ENCODE results near the gene GHRHR. TPM values are rescaled to one million over a fixed set of nuclear protein-coding genes. Genes with fewer than 3 reads are reported as not detected.
A peak's percentile ranks its signal among the peaks of the same experiment; 100 is the strongest.

The GHRHR gene
- total RNA-seq, 2 donors from 2014 or later, result 4.4 TPM; not detected in 1

GRCh38 chr7:30976381-30976780 lies 12.6 kb downstream of the GHRHR start:
- no peak for DNase-seq (ENCODE audit: low spot score)
- intact Hi-C loops (cut with DNase I), result loop anchor here (5.0 kb wide), 2 partner anchors 174 to 234 kb away; no protein-coding TSS in a partner anchor
- 88% methylated on average over 5 of the region's 5 CpGs for WGBS

DNA sequence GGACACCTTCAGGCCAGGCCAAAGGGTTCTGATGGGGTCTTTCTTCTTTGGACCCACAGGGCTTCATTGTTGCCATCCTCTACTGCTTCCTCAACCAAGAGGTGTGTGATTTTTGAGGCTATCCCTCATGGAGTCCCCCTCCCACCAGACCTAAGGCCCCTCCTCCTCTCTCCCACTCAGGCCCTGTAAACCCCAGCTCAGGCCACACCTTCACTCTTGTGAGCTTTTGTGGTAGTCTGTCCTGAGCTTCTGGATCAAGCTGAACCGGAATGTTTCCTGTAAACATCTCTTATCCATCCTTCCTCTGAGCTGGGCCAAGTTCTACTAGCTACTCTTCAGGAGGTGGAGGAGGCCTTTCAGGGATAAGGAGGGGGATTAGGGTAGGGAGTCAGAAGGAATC lies 13.5 kb downstream of the GHRHR start:
- no peak for DNase-seq (ENCODE audit: low spot score)
- Histone ChIP-seq H3K36me3 (no peaks in the 10 kb centered on the region), H3K9me3 (no peaks in the 10 kb centered on the region), H3K4me1 (replicated peaks) (peaks cover 3% of the 10 kb centered on the region), H3K27ac (no peak overlapping the region), H3K27me3 (replicated peaks; ENCODE audit: insufficient read depth) (no peaks in the 10 kb centered on the region), H3K4me3 (no peak overlapping the region)
- WGBS, result 0% methylated on average over 1 of the region's 1 CpG
- TF ChIP-seq POLR2A (IDR thresholded peaks at IDR 0.05) (no peak), POLR2AphosphoS5 (IDR thresholded peaks at IDR 0.05) (no peak), CTCF (IDR thresholded peaks at IDR 0.05) (no peak)
- intact Hi-C loops (cut with DNase I), result loop anchor here (5.0 kb wide), 2 partner anchors 175 to 235 kb away; no protein-coding TSS in a partner anchor

More at GRCh38 chr7:30976381-30976780, 12.6 kb downstream of the GHRHR start:
- Histone ChIP-seq H3K4me3 (no peak overlapping the region), H3K27ac (no peak overlapping the region), H3K4me1 (replicated peaks) (peaks cover 3% of the 10 kb centered on the region), H3K36me3 (no peaks in the 10 kb centered on the region), H3K9me3 (no peaks in the 10 kb centered on the region), H3K27me3 (replicated peaks; ENCODE audit: insufficient read depth) (no peaks in the 10 kb centered on the region)
- no peak for TF ChIP-seq POLR2A (IDR thresholded peaks at IDR 0.05)
- TF ChIP-seq CTCF (IDR thresholded peaks at IDR 0.05), result no peak
- no peak for TF ChIP-seq POLR2AphosphoS5 (IDR thresholded peaks at IDR 0.05)

DNA sequence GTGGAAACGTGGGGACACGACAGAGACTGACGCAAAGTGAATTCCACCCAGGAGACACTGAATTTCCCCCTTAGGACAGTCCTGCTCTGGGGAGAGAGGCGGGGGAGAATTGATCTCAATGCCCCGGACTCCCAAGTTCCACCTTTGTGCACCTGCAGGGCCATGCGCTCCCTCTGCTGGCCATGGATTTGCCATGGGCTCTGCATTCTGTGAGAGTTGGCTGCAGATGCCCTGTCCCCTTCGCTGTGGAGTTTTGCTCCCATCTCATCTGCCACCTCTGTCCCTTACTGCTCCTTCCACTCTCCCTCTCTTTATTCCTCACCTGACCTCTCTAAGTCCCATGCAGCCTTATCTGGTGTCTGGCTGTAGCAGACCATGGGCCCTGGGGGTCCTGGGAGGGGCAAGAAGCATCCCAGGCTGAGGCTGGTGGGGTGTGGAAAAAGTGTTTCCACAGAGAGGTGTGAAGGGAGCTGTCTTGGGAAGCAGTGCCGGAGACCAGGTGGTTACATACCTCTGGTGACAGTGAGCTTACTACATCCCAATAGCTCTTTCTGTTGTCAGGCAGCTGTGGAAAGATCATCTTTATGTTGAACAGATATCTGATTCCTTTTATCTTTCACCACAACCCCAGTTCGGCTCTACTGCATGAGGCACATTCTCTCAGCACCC lies 14.3 kb downstream of the GHRHR start:
- WGBS, result 46% methylated on average over 9 of the region's 9 CpGs
- H3K9me3 ChIP-seq, result no peaks in the 10 kb centered on the region
- peak; percentile 31 for DNase-seq (ENCODE audit: low spot score)
- peaks cover 3% of the 10 kb centered on the region for H3K4me1 ChIP-seq (replicated peaks)
- intact Hi-C loops (cut with DNase I), result loop anchor here (5.0 kb wide), 2 partner anchors 176 to 236 kb away; no protein-coding TSS in a partner anchor
- no peak overlapping the region for H3K4me3 ChIP-seq
- no peaks in the 10 kb centered on the region for H3K27me3 ChIP-seq (replicated peaks; ENCODE audit: insufficient read depth)
- no peaks in the 10 kb centered on the region for H3K36me3 ChIP-seq
- TF ChIP-seq POLR2AphosphoS5 (IDR thresholded peaks at IDR 0.05) (no peak), POLR2A (IDR thresholded peaks at IDR 0.05) (no peak), CTCF (IDR thresholded peaks at IDR 0.05) (peak in 3 of 4 experiments; percentile 25 to 44 (median 41))
- H3K27ac ChIP-seq, result no peak overlapping the region

DNA sequence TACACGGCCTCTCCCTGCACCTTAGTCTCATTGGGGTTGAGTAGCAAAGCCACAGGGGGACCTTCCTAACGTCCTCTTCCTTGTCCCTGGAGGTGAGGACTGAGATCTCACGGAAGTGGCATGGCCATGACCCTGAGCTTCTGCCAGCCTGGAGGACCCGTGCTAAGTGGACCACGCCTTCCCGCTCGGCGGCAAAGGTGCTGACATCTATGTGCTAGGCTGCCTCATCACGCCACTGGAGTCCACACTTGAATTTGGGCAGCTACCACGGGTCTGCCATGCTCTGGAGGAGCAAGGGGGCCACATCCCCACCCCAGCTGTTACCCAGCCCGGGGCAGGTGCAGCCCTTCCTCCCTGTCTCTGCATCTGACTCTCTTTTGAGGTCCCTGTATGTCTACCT lies 15.3 kb downstream of the GHRHR start:
- no peaks in the 10 kb centered on the region for H3K36me3 ChIP-seq
- WGBS, result 67% methylated on average over 11 of the region's 11 CpGs
- H3K9me3 ChIP-seq, result no peaks in the 10 kb centered on the region
- peaks cover 3% of the 10 kb centered on the region for H3K4me1 ChIP-seq (replicated peaks)
- H3K4me3 ChIP-seq, result no peak overlapping the region
- no peaks in the 10 kb centered on the region for H3K27me3 ChIP-seq (replicated peaks; ENCODE audit: insufficient read depth)
- TF ChIP-seq POLR2AphosphoS5 (IDR thresholded peaks at IDR 0.05), result no peak
- DNase-seq (ENCODE audit: low spot score), result no peak
- no peak overlapping the region for H3K27ac ChIP-seq
- intact Hi-C loops (cut with DNase I), result loop anchor here (5.0 kb wide), 2 partner anchors 177 to 237 kb away; no protein-coding TSS in a partner anchor

- no peak for TF ChIP-seq POLR2A (IDR thresholded peaks at IDR 0.05)
- TF ChIP-seq POLR2AphosphoS5 (IDR thresholded peaks at IDR 0.05), result no peak
- no peak for TF ChIP-seq CTCF (IDR thresholded peaks at IDR 0.05)
Observed at GRCh38 chr7:30980194-30980593, 16.4 kb downstream of the GHRHR start.

More at GRCh38 chr7:30980194-30980593, 16.4 kb downstream of the GHRHR start:
- Histone ChIP-seq H3K36me3 (no peaks in the 10 kb centered on the region), H3K27me3 (replicated peaks; ENCODE audit: insufficient read depth) (no peaks in the 10 kb centered on the region), H3K4me3 (no peak overlapping the region), H3K9me3 (no peaks in the 10 kb centered on the region), H3K4me1 (replicated peaks) (peaks cover 3% of the 10 kb centered on the region), H3K27ac (no peak overlapping the region)
- no peak for DNase-seq (ENCODE audit: low spot score)
- intact Hi-C loops (cut with DNase I), result loop anchor here (10.0 kb wide), 1 partner anchor 655 kb away; no protein-coding TSS in a partner anchor
- WGBS, result 87% methylated on average over 7 of the region's 7 CpGs
